HCT116 (cell line): ENCODE data around the gene BET1L. TPM values are rescaled to one million over a fixed set of nuclear protein-coding genes. Genes with fewer than 3 reads are reported as not detected.

Experiments used
- ATAC-seq: fragments of 200-7000 bp; cut with Tn5 transposase; 2 replicates; pipeline ENCODE4 v1.9.1; 2020; ENCODE audit warnings: mild to moderate bottlenecking, moderate library complexity
- BruUV-seq: library from RNA; stranded (reverse); fragments of 400-500 nt; replicated peaks from 2 replicates; lab custom pipeline; 2021; lab: Mats Ljungman, UMichigan
- CTCF ChIA-PET: fragments of 300-600 bp; sonication (Branson Sonifier 250); formaldehyde crosslinking; loops from one replicate; lab custom pipeline; 2021; ENCODE audit warnings: antibody characterized with exemption; lab: Charles Lee
- POLR2A ChIA-PET: fragments of 300-600, 350-600 bp; sonication (Branson Sonifier 250); formaldehyde crosslinking; loops from one replicate; lab custom pipeline; 2021; ENCODE audit warnings: antibody characterized with exemption; lab: Charles Lee
- RAD21 ChIA-PET, 2 experiments: fragments of 300-600 bp; sonication (Branson Sonifier 250); formaldehyde crosslinking; loops; one replicate each; lab custom pipeline; 2023; ENCODE audit warnings: low total read pairs in 2 of 2; ENCODE audit not compliant: uncharacterized antibody in 2 of 2, unreplicated experiment in 2 of 2, low non-redundant PET in 1 of 2; lab: Charles Lee
- DNase-seq: peaks from one replicate; pipeline ENCODE4 v3.0.0-alpha.2; 2010; ENCODE audit warnings: low read depth, low spot score
- H2AFZ ChIP-seq: fragments of 200-600 bp; shearing (Covaris generic), sonication (generic); 2 replicates; pipeline ENCODE4 v1.6.1; 2017; ENCODE audit warnings: low read depth, mixed run types, mixed read lengths, antibody characterized with exemption, low read length; ENCODE audit not compliant: poor library complexity, severe bottlenecking
- H3K27ac ChIP-seq: 2 replicates; pipeline ENCODE4 v1.5.1; 2012; ENCODE audit warnings: low read depth, low read length
- H3K27me3 ChIP-seq: fragments of 200-600 bp; sonication (generic); 2 replicates; pipeline ENCODE4 v1.6.1; 2016; ENCODE audit warnings: mixed run types, low read length, mixed read lengths; ENCODE audit not compliant: insufficient read depth
- H3K36me3 ChIP-seq, 2 experiments: fragments of 200-500 bp in 1 of 2; fragments of 200-600 bp in 1 of 2; sonication (Bioruptor generic) in 1 of 2; sonication (generic) in 1 of 2; 2 replicates each; pipeline versions ENCODE4 v1.5.1 to v1.6.1; 2014 to 2016; ENCODE audit warnings: low read length in 2 of 2, inconsistent platforms in 1 of 2, mixed read lengths in 1 of 2, mixed run types in 1 of 2; ENCODE audit not compliant: insufficient read depth in 2 of 2, control insufficient read depth in 1 of 2
- H3K4me1 ChIP-seq, 2 experiments: fragments of 200-600 bp in 1 of 2; sonication (generic) in 1 of 2; 2 replicates each; pipeline versions ENCODE4 v1.5.1 to v1.6.1; 2012 to 2017; ENCODE audit warnings: low read length in 2 of 2, inconsistent platforms in 1 of 2, mild to moderate bottlenecking in 1 of 2, mixed read lengths in 1 of 2, mixed run types in 1 of 2, moderate library complexity in 1 of 2; ENCODE audit not compliant: insufficient read depth in 2 of 2, control insufficient read depth in 1 of 2
- H3K4me2 ChIP-seq: fragments of 200-600 bp; sonication (generic); 2 replicates; pipeline ENCODE4 v1.6.1; 2017; ENCODE audit warnings: mixed run types, low read length, mixed read lengths
- H3K4me3 ChIP-seq, 2 experiments: fragments of 200-600 bp in 1 of 2; sonication (generic) in 1 of 2; replicated peaks in 1 of 2; 2 replicates each; pipeline ENCODE4 v1.5.1; 2011 to 2016; ENCODE audit warnings: low read length in 2 of 2, control low read depth in 1 of 2, low read depth in 1 of 2, mild to moderate bottlenecking in 1 of 2, mixed read lengths in 1 of 2, mixed run types in 1 of 2
- H3K79me2 ChIP-seq: fragments of 200-600 bp; sonication (generic); 2 replicates; pipeline ENCODE4 v1.6.1; 2017; ENCODE audit warnings: mild to moderate bottlenecking, mixed run types, low read length, moderate library complexity, mixed read lengths; ENCODE audit not compliant: insufficient read depth
- H3K9ac ChIP-seq: fragments of 200-600 bp; sonication (generic); 2 replicates; pipeline ENCODE4 v1.6.1; 2016; ENCODE audit warnings: low read length, mixed read lengths
- H3K9me2 ChIP-seq: fragments of 200-600 bp; sonication (generic), shearing (Covaris generic); 2 replicates; pipeline ENCODE4 v1.6.1; 2017; ENCODE audit warnings: mixed run types, mild to moderate bottlenecking, moderate library complexity; ENCODE audit not compliant: insufficient read depth
- H3K9me3 ChIP-seq, 2 experiments: fragments of 200-500 bp in 1 of 2; fragments of 200-600 bp in 1 of 2; sonication (Bioruptor generic) in 1 of 2; sonication (generic) in 1 of 2; 2 replicates each; pipeline ENCODE4 v1.6.1; 2014 to 2017; ENCODE audit warnings: low read length in 2 of 2, mixed read lengths in 2 of 2, inconsistent platforms in 1 of 2, low read depth in 1 of 2, mild to moderate bottlenecking in 1 of 2, mixed run types in 1 of 2, moderate library complexity in 1 of 2; ENCODE audit not compliant: control insufficient read depth in 1 of 2, insufficient read depth in 1 of 2
- H4K20me1 ChIP-seq: fragments of 200-600 bp; sonication (generic), shearing (Covaris generic); 2 replicates; pipeline ENCODE4 v1.6.1; 2017; ENCODE audit warnings: mixed run types, mild to moderate bottlenecking, moderate library complexity; ENCODE audit not compliant: insufficient read depth
- MAX ChIP-seq: IDR thresholded peaks from 2 replicates; pipeline ENCODE4 v1.6.1; 2012
- POLR2A ChIP-seq: IDR thresholded peaks from 2 replicates; pipeline ENCODE4 v1.7.0; 2011; ENCODE audit warnings: borderline replicate concordance; ENCODE audit not compliant: insufficient read depth, insufficient read length; ENCODE audit errors: extremely low read depth
- POLR2AphosphoS5 ChIP-seq: IDR thresholded peaks from 2 replicates; pipeline ENCODE4 v1.6.1; 2011; ENCODE audit warnings: mild to moderate bottlenecking, low read depth, low read length, moderate library complexity
- RAD21 ChIP-seq: IDR thresholded peaks from 2 replicates; pipeline ENCODE4 v1.6.1; 2012; ENCODE audit warnings: low read depth, mild to moderate bottlenecking
- REST ChIP-seq: IDR thresholded peaks from 2 replicates; pipeline ENCODE4 v1.6.1; 2012; ENCODE audit warnings: low read depth
- TCF7L2 ChIP-seq: IDR thresholded peaks from 2 replicates; pipeline ENCODE4 v1.7.0; 2011; ENCODE audit warnings: borderline replicate concordance, inconsistent platforms; ENCODE audit not compliant: insufficient read depth, insufficient read length; ENCODE audit errors: extremely low read depth
- intact Hi-C: fragments of 100-400 bp; cut with micrococcal nuclease; formaldehyde crosslinking; loops from 2 replicates; pipeline ENCODE4 v1.10.0; 2022
- total RNA-seq: library from RNA; stranded (reverse); gene quantifications from one replicate; pipeline ENCODE4 v1.2.1, GENCODE V29; 2021; ENCODE audit not compliant: unreplicated experiment

BET1L gene
- total RNA-seq, 1 experiment from 2014 or later, result 49.1 TPM

- TF ChIP-seq REST (no peak), POLR2AphosphoS5 (no peak)
Observed at GRCh38 chr11:203056-203944, 3.9 kb downstream of the BET1L start (continued).

- ChIA-PET CTCF (no interaction called here), RAD21 (no interaction called here), POLR2A (no interaction called here)
- Histone ChIP-seq H2AFZ (no peak overlapping the region), H3K4me1 (peaks cover 7 to 11% of the 10 kb centered on the region in 2 experiments), H3K4me2 (no peak overlapping the region), H3K9me2 (no peaks in the 10 kb centered on the region), H3K9ac (no peak overlapping the region), H3K9me3 (no peaks in the 10 kb centered on the region), H3K27me3 (no peaks in the 10 kb centered on the region), H3K4me3 (no peak overlapping the region), H3K79me2 (peaks cover 29% of the 10 kb centered on the region), H3K36me3 (peaks cover 6 to 24% of the 10 kb centered on the region in 2 experiments; a peak in 3 of 4 replicates), H3K27ac (no peak overlapping the region), H4K20me1 (no peaks in the 10 kb centered on the region)
- TF ChIP-seq POLR2A, result no peak
- TF ChIP-seq MAX, result no peak
- TF ChIP-seq RAD21, result no peak
- no peak for TF ChIP-seq TCF7L2
- BruUV-seq, result no TSS peak
- no peak for ATAC-seq
- no peak for DNase-seq
- intact Hi-C loops, result no loop called here
Observed at GRCh38 chr11:202490-202889, 4.7 kb downstream of the BET1L start.
